IPS-18a (cell line): ENCODE measurements around the gene CUX1.

Experiments used
- H3K27ac ChIP-seq: one replicate; pipeline ENCODE4 v1.5.1; 2013; ENCODE audit warnings: low read length
- H3K27me3 ChIP-seq: one replicate; pipeline ENCODE4 v1.6.1; 2013; ENCODE audit warnings: mild to moderate bottlenecking, low read length; ENCODE audit not compliant: control insufficient read depth, insufficient read depth
- H3K36me3 ChIP-seq: one replicate; pipeline ENCODE4 v1.6.1; 2013; ENCODE audit warnings: low read depth, low read length; ENCODE audit not compliant: control insufficient read depth
- H3K4me1 ChIP-seq: one replicate; pipeline ENCODE4 v1.6.1; 2013; ENCODE audit warnings: low read depth, low read length; ENCODE audit not compliant: control insufficient read depth
- H3K4me3 ChIP-seq: one replicate; pipeline ENCODE4 v1.5.1; 2013; ENCODE audit warnings: low read length
- H3K9ac ChIP-seq: one replicate; pipeline ENCODE4 v1.6.1; 2013; ENCODE audit warnings: mild to moderate bottlenecking, low read length, moderate library complexity
- H3K9me3 ChIP-seq: one replicate; pipeline ENCODE4 v1.6.1; 2013; ENCODE audit warnings: low read depth, low read length; ENCODE audit not compliant: control insufficient read depth

Gene CUX1

GRCh38 chr7:102079140-102080018 lies 262.0 kb downstream of the CUX1 start:
- H3K9ac ChIP-seq = no peak overlapping the region
- no peaks in the 10 kb centered on the region for H3K9me3 ChIP-seq
- H3K27ac ChIP-seq = no peak overlapping the region
- no peaks in the 10 kb centered on the region for H3K36me3 ChIP-seq
- H3K27me3 ChIP-seq = no peaks in the 10 kb centered on the region
- peaks cover 10% of the 10 kb centered on the region for H3K4me1 ChIP-seq
- H3K4me3 ChIP-seq = no peak overlapping the region

- no peak overlapping the region for H3K4me3 ChIP-seq
- H3K9ac ChIP-seq = no peak overlapping the region
- peaks cover 10% of the 10 kb centered on the region for H3K4me1 ChIP-seq
- no peaks in the 10 kb centered on the region for H3K27me3 ChIP-seq
- H3K36me3 ChIP-seq = no peaks in the 10 kb centered on the region
- H3K27ac ChIP-seq = no peak overlapping the region
- H3K9me3 ChIP-seq = no peaks in the 10 kb centered on the region
Observed at GRCh38 chr7:102080019-102080433, 262.6 kb downstream of the CUX1 start.

GRCh38 chr7:102080434-102081243 lies 263.2 kb downstream of the CUX1 start:
- Histone ChIP-seq H3K4me3 (no peak overlapping the region), H3K9me3 (no peaks in the 10 kb centered on the region), H3K36me3 (no peaks in the 10 kb centered on the region), H3K9ac (no peak overlapping the region), H3K4me1 (peaks cover 10% of the 10 kb centered on the region), H3K27me3 (no peaks in the 10 kb centered on the region), H3K27ac (no peak overlapping the region)

- Histone ChIP-seq H3K27me3 (no peaks in the 10 kb centered on the region), H3K27ac (no peak overlapping the region), H3K36me3 (no peaks in the 10 kb centered on the region), H3K4me3 (no peak overlapping the region), H3K9ac (no peak overlapping the region), H3K4me1 (peaks cover 10% of the 10 kb centered on the region), H3K9me3 (no peaks in the 10 kb centered on the region)
Observed at GRCh38 chr7:102081244-102081627, 263.8 kb downstream of the CUX1 start.

- Histone ChIP-seq H3K9me3 (no peaks in the 10 kb centered on the region), H3K27ac (no peak overlapping the region), H3K4me3 (no peak overlapping the region), H3K9ac (no peak overlapping the region), H3K36me3 (no peaks in the 10 kb centered on the region), H3K27me3 (no peaks in the 10 kb centered on the region), H3K4me1 (peaks cover 4% of the 10 kb centered on the region)
Observed at GRCh38 chr7:102082693-102083368, 265.4 kb downstream of the CUX1 start.

- Histone ChIP-seq H3K9me3 (no peaks in the 10 kb centered on the region), H3K27me3 (no peaks in the 10 kb centered on the region), H3K4me3 (no peak overlapping the region), H3K27ac (no peak overlapping the region), H3K9ac (no peak overlapping the region), H3K4me1 (peaks cover 10% of the 10 kb centered on the region), H3K36me3 (no peaks in the 10 kb centered on the region)
Observed at GRCh38 chr7:102085218-102085772, 267.9 kb downstream of the CUX1 start.

- no peaks in the 10 kb centered on the region for H3K36me3 ChIP-seq
- no peak overlapping the region for H3K27ac ChIP-seq
Observed at GRCh38 chr7:102089175-102090098, 272.0 kb downstream of the CUX1 start.

GRCh38 chr7:102093599-102094315 lies 276.3 kb downstream of the CUX1 start:
- Histone ChIP-seq H3K9me3 (no peaks in the 10 kb centered on the region), H3K27me3 (no peaks in the 10 kb centered on the region), H3K4me3 (no peak overlapping the region), H3K9ac (no peak overlapping the region), H3K36me3 (no peaks in the 10 kb centered on the region), H3K4me1 (peaks cover 22% of the 10 kb centered on the region), H3K27ac (no peak overlapping the region)

More at GRCh38 chr7:102089175-102090098, 272.0 kb downstream of the CUX1 start:
- no peaks in the 10 kb centered on the region for H3K9me3 ChIP-seq
- no peak overlapping the region for H3K4me3 ChIP-seq
- H3K27me3 ChIP-seq = no peaks in the 10 kb centered on the region
- H3K4me1 ChIP-seq = peaks cover 22% of the 10 kb centered on the region
- no peak overlapping the region for H3K9ac ChIP-seq

- no peak overlapping the region for H3K4me3 ChIP-seq
- H3K36me3 ChIP-seq = no peaks in the 10 kb centered on the region
- H3K9me3 ChIP-seq = no peaks in the 10 kb centered on the region
- no peaks in the 10 kb centered on the region for H3K27me3 ChIP-seq
- H3K4me1 ChIP-seq = peaks cover 19% of the 10 kb centered on the region
- H3K27ac ChIP-seq = no peak overlapping the region
- H3K9ac ChIP-seq = no peak overlapping the region
Observed at GRCh38 chr7:102094316-102094650, 276.9 kb downstream of the CUX1 start.

- H3K4me1 ChIP-seq = peaks cover 11% of the 10 kb centered on the region
- no peaks in the 10 kb centered on the region for H3K9me3 ChIP-seq
- no peak overlapping the region for H3K4me3 ChIP-seq
- H3K9ac ChIP-seq = no peak overlapping the region
- no peaks in the 10 kb centered on the region for H3K36me3 ChIP-seq
- no peak overlapping the region for H3K27ac ChIP-seq
- H3K27me3 ChIP-seq = no peaks in the 10 kb centered on the region
Observed at GRCh38 chr7:102095321-102096011, 278.0 kb downstream of the CUX1 start.
